GM13976 (cell line): ENCODE data around the gene ST3GAL2.

Experiments used
- DNase-seq: peaks from one replicate; pipeline ENCODE4 v3.0.0; 2012; ENCODE audit warnings: low spot score
- CTCF ChIP-seq: IDR thresholded peaks from 2 replicates; pipeline ENCODE4 v1.5.1; 2012; ENCODE audit warnings: borderline replicate concordance, mild to moderate bottlenecking; ENCODE audit not compliant: insufficient read depth; ENCODE audit errors: extremely low read depth, missing control alignments, control extremely low read depth
- in situ Hi-C: fragments of 300-500 bp; cut with MboI; formaldehyde crosslinking; loops from one replicate; pipeline ENCODE4 v1.12.0; 2022; ENCODE audit warnings: low sequenced_read_pairs, mixed read lengths, inconsistent platforms; ENCODE audit not compliant: unreplicated experiment

The ST3GAL2 gene

GRCh38 chr16:70434484-70435260 is 4.2 kb downstream of the ST3GAL2 start:
- DNase-seq = peak; percentile 16
- TF ChIP-seq CTCF = no peak
- in situ Hi-C loops = no loop called here

DNA sequence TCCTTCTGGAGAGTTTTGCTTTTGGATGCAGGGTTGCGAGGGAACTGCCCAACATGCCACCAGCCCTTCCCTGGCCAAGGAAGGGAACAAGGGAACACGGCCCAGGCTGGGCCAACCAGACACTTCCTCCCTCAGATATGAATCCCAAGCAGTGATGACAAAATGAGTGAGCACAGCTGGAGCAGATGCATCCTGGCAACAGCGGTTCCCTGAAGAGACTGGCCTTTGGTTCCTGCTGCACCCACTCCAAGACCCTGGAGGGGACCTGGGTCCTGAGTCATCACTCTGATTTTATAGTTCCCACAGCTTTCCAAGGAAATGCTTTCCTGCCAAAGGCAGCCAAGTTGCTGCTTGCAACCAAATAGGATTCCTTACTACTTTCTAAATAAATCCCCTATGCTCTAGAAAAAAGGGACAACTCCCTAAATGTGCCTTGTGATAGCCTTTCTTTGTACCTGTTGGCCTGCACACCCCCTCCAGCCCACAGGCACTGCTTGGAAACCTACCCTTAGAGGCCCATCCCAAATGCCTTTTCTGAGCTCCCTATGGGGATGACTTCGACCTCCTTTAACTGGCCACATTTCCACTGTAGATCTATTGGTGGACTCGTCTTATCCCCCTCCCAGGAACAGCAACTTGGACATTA is 5.3 kb downstream of the ST3GAL2 start:
- TF ChIP-seq CTCF = no peak
- in situ Hi-C loops = no loop called here

DNA sequence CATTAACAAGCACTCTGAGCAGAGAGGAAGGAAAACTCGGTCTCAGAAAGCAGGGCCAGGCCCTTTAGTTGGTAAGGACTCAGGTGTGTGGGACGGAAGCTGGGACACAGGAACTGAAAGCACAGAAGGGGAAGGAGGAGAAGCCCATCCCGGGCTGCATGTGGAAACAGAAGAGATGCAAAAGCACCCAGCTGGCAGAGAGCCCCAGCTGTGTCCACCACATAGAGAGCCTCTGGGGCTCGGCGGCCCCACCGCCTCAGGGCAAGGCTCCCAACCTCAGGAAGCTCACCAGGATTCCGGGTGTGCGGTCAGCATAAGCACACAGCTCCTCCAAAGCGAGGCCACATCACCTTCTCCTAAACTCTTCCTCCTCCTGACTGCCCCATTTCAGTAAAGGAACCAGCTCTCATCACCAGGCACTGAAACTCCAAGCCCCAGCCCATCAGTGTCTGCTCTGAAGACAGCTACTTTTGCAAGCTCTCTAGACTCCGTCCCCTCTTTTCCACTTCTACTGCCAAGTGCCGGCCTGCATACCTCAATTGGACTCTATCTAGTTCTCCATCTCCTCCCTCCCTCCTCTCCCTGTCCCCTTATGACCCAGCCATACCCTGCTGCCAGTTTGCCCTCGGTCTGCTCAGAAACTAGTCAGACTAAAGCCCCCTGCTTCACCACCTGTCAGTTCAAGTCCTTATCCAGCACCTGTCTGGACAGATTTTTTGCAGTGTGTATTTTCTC is 6.0 kb downstream of the ST3GAL2 start:
- TF ChIP-seq CTCF = no peak
- in situ Hi-C loops = no loop called here
- DNase-seq = peak; percentile 32

More for the DNA sequence above, 5.3 kb downstream of the ST3GAL2 start:
- no peak for DNase-seq

- in situ Hi-C loops = no loop called here
- no peak for TF ChIP-seq CTCF
- DNase-seq = no peak
Observed at GRCh38 chr16:70432356-70432722, 6.6 kb downstream of the ST3GAL2 start.

- DNase-seq = peak; percentile 83
- TF ChIP-seq CTCF = no peak
- in situ Hi-C loops = no loop called here
Observed at GRCh38 chr16:70430667-70431536, 8.0 kb downstream of the ST3GAL2 start.
